Measurements from ENCODE around the gene CHCHD10.

DNA sequence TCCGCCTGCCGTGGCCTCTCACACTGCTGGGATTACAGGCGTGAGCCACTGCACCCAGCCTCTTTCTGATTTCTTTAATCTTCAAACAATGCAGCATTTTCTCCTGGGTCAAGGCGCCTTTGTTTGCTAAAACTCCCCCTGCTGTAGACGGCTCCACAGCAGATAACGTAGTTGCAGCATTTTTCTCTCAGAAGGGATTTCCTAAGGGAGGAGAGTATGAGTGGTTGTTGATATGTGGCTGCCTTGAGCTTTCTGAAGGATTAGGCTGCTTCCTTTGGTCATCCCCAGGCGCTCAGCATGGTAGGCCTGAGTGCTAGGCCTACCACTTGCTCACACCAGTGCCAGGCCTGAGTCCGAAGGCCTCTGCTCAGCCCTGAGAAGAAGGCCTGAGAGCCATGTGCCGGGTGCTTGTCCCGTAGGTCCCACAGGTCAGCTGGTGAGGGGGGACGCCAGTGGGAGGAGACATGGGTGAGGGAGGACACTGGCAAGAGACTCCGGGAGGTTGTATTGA, 37.1 kb upstream of the CHCHD10 start:
- TF ChIP-seq, protein P1, sequence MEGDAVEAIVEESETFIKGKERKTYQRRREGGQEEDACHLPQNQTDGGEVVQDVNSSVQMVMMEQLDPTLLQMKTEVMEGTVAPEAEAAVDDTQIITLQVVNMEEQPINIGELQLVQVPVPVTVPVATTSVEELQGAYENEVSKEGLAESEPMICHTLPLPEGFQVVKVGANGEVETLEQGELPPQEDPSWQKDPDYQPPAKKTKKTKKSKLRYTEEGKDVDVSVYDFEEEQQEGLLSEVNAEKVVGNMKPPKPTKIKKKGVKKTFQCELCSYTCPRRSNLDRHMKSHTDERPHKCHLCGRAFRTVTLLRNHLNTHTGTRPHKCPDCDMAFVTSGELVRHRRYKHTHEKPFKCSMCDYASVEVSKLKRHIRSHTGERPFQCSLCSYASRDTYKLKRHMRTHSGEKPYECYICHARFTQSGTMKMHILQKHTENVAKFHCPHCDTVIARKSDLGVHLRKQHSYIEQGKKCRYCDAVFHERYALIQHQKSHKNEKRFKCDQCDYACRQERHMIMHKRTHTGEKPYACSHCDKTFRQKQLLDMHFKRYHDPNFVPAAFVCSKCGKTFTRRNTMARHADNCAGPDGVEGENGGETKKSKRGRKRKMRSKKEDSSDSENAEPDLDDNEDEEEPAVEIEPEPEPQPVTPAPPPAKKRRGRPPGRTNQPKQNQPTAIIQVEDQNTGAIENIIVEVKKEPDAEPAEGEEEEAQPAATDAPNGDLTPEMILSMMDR (IDR thresholded peaks at IDR 0.05): no peak
- no peak for TF ChIP-seq EZH2 (IDR thresholded peaks at IDR 0.05; ENCODE audit: borderline replicate concordance, insufficient read depth, low read depth, low read length, poor library complexity, severe bottlenecking)
